HG03520 (cell line): ENCODE measurements around the gene SNX27.

Experiments used
- ATAC-seq: cut with Tn5 transposase; IDR thresholded peaks from one replicate; pipeline ENCODE4 v1.9.1; 2021; ENCODE audit warnings: mild to moderate bottlenecking, moderate library complexity; ENCODE audit not compliant: unreplicated experiment

SNX27 gene

GRCh38 chr1:151702936-151703335 lies 91.1 kb downstream of the SNX27 start:
- no peak for ATAC-seq

- no peak for ATAC-seq
Measured at GRCh38 chr1:151703813-151704212, 92.0 kb downstream of the SNX27 start.

GRCh38 chr1:151704246-151704645 lies 92.4 kb downstream of the SNX27 start:
- no peak for ATAC-seq

- ATAC-seq: no peak
Measured at GRCh38 chr1:151705146-151705545, 93.3 kb downstream of the SNX27 start.

- ATAC-seq: no peak
Measured at GRCh38 chr1:151705753-151706463, 94.1 kb downstream of the SNX27 start.

- ATAC-seq: no peak
Measured at GRCh38 chr1:151706464-151707415, 94.9 kb downstream of the SNX27 start.

GRCh38 chr1:151707541-151708065 lies 95.8 kb downstream of the SNX27 start:
- ATAC-seq: no peak

- no peak for ATAC-seq
Measured at GRCh38 chr1:151708891-151709290, 97.0 kb downstream of the SNX27 start.

GRCh38 chr1:151710187-151710840 lies 98.5 kb downstream of the SNX27 start:
- ATAC-seq: no peak

GRCh38 chr1:151711044-151711800 lies 99.4 kb downstream of the SNX27 start:
- no peak for ATAC-seq

GRCh38 chr1:151711951-151712350 lies 100.1 kb downstream of the SNX27 start:
- ATAC-seq: no peak

- ATAC-seq: no peak
Measured at GRCh38 chr1:151713044-151713443, 101.2 kb downstream of the SNX27 start.

- ATAC-seq: no peak
Measured at GRCh38 chr1:151713874-151714273, 102.0 kb downstream of the SNX27 start.

- ATAC-seq: no peak
Measured at GRCh38 chr1:151714820-151715725, 103.2 kb downstream of the SNX27 start.

GRCh38 chr1:151715726-151716404 lies 104.0 kb downstream of the SNX27 start:
- ATAC-seq: no peak

- ATAC-seq: no peak
Measured at GRCh38 chr1:151716405-151716762, 104.5 kb downstream of the SNX27 start.

- ATAC-seq: no peak
Measured at GRCh38 chr1:151716771-151717631, 105.2 kb downstream of the SNX27 start, which contains the start of gene CELF3. Gene CELF3 (minus strand): TSS chr1:151716803. CDS start chr1:151716020, 783 bp downstream.

- no peak for ATAC-seq
Measured at GRCh38 chr1:151718011-151718431, 106.2 kb downstream of the SNX27 start.
